Neural cell (in vitro differentiated cells): ENCODE data around the gene MCC. TPM values are rescaled to one million over a fixed set of nuclear protein-coding genes. Genes with fewer than 3 reads are reported as not detected.

Experiments
- H2AFZ ChIP-seq: fragments of 200-600, 300-800 bp; sonication (generic), shearing (Covaris generic); 2 replicates; pipeline ENCODE4 v1.6.0; 2014; ENCODE audit warnings: low read depth, mild to moderate bottlenecking, antibody characterized with exemption, low read length, moderate library complexity
- H3F3A ChIP-seq: fragments of 200-600 bp; shearing (Covaris generic); 2 replicates; pipeline ENCODE4 v1.6.1; 2016; ENCODE audit warnings: mild to moderate bottlenecking, moderate library complexity, mixed read lengths, antibody characterized with exemption, low read length; ENCODE audit not compliant: insufficient read depth, poor library complexity, severe bottlenecking
- H3K27ac ChIP-seq: fragments of 200-600, 300-800 bp; sonication (generic), shearing (Covaris generic); 2 replicates; pipeline ENCODE4 v1.5.1; 2014; ENCODE audit warnings: mild to moderate bottlenecking, low read length, moderate library complexity
- H3K27me3 ChIP-seq: fragments of 300-800, 200-600 bp; sonication (generic), shearing (Covaris generic); 2 replicates; pipeline ENCODE4 v1.6.0; 2014; ENCODE audit warnings: mild to moderate bottlenecking, low read depth, low read length, moderate library complexity; ENCODE audit not compliant: insufficient read depth
- H3K36me3 ChIP-seq: fragments of 300-800, 200-600 bp; sonication (generic), shearing (Covaris generic); 2 replicates; pipeline ENCODE4 v1.5.1; 2014; ENCODE audit warnings: mild to moderate bottlenecking, antibody characterized with exemption, low read length, moderate library complexity; ENCODE audit not compliant: insufficient read depth
- H3K4me2 ChIP-seq: fragments of 300-800, 200-600 bp; sonication (generic), shearing (Covaris generic); 2 replicates; pipeline ENCODE4 v1.6.0; 2014; ENCODE audit warnings: mild to moderate bottlenecking, low read length
- H3K4me3 ChIP-seq: fragments of 300-800, 200-600 bp; sonication (generic), shearing (Covaris generic); 2 replicates; pipeline ENCODE4 v1.5.1; 2014; ENCODE audit warnings: mild to moderate bottlenecking, low read length, moderate library complexity
- H3K79me2 ChIP-seq: fragments of 200-600 bp; shearing (Covaris generic); replicated peaks from 2 replicates; pipeline ENCODE4 v1.6.0; 2014; ENCODE audit warnings: mild to moderate bottlenecking, low read length, moderate library complexity; ENCODE audit not compliant: insufficient read depth
- H3K9ac ChIP-seq: fragments of 300-800, 200-600 bp; sonication (generic), shearing (Covaris generic); 2 replicates; pipeline ENCODE4 v1.6.1; 2016; ENCODE audit warnings: mild to moderate bottlenecking, low read length, mixed read lengths
- H3K9me2 ChIP-seq: fragments of 200-600 bp; shearing (Covaris generic); 2 replicates; pipeline ENCODE4 v1.6.1; 2016; ENCODE audit warnings: mild to moderate bottlenecking, low read length, mixed read lengths; ENCODE audit not compliant: insufficient read depth
- H3K9me3 ChIP-seq: fragments of 200-600, 300-800 bp; sonication (generic), shearing (Covaris generic); 2 replicates; pipeline ENCODE4 v1.6.1; 2016; ENCODE audit warnings: mild to moderate bottlenecking, mixed run types, low read length, moderate library complexity, mixed read lengths
- H4K20me1 ChIP-seq: fragments of 200-600 bp; shearing (Covaris generic); 2 replicates; pipeline ENCODE4 v1.6.1; 2016; ENCODE audit warnings: mild to moderate bottlenecking, mixed run types; ENCODE audit not compliant: insufficient read depth
- CTCF ChIP-seq: fragments of 450-650 bp; IDR thresholded peaks from 2 replicates; pipeline ENCODE4 v1.5.1; 2014; ENCODE audit warnings: antibody characterized with exemption, mild to moderate bottlenecking, moderate library complexity; ENCODE audit not compliant: poor library complexity, severe bottlenecking
- EP300 ChIP-seq: fragments of 450-650 bp; conservative IDR thresholded peaks from 2 replicates; pipeline ENCODE4 v1.6.1; 2014; ENCODE audit warnings: antibody characterized with exemption, mild to moderate bottlenecking, moderate library complexity; ENCODE audit not compliant: poor library complexity, severe bottlenecking
- EZH2 ChIP-seq: fragments of 200-600, 300-800 bp; shearing (Covaris generic), sonication (generic); IDR thresholded peaks from 2 replicates; pipeline ENCODE4 v1.6.1; 2014; ENCODE audit warnings: antibody characterized with exemption, low read length, borderline replicate concordance, mild to moderate bottlenecking; ENCODE audit not compliant: insufficient read depth, poor library complexity, severe bottlenecking
- MXI1 ChIP-seq: fragments of 450-650 bp; conservative IDR thresholded peaks from 2 replicates; pipeline ENCODE4 v1.6.1; 2014; ENCODE audit warnings: antibody characterized with exemption, mild to moderate bottlenecking; ENCODE audit not compliant: poor library complexity, severe bottlenecking
- POLR2AphosphoS5 ChIP-seq: IDR thresholded peaks from 2 replicates; pipeline ENCODE4 v1.6.1; 2012
- RAD21 ChIP-seq: fragments of 450-650 bp; conservative IDR thresholded peaks from 2 replicates; pipeline ENCODE4 v1.6.1; 2014; ENCODE audit warnings: antibody characterized with exemption, mild to moderate bottlenecking, moderate library complexity
- REST ChIP-seq: IDR thresholded peaks from 2 replicates; pipeline ENCODE4 v1.6.1; 2012; ENCODE audit warnings: borderline replicate concordance
- SMC3 ChIP-seq: fragments of 450-650 bp; conservative IDR thresholded peaks from 2 replicates; pipeline ENCODE4 v1.6.1; 2014; ENCODE audit warnings: antibody characterized with exemption, mild to moderate bottlenecking, moderate library complexity; ENCODE audit not compliant: poor library complexity
- TAF1 ChIP-seq: IDR thresholded peaks from 2 replicates; pipeline ENCODE4 v1.6.1; 2012; ENCODE audit warnings: low read depth
- polyA plus RNA-seq: library from polyadenylated mRNA; depleted of rRNA; stranded (reverse); fragments of >200 nt; gene quantifications from 2 replicates; pipeline ENCODE4 v1.2.3, GENCODE V29; 2014

Gene MCC
- polyA plus RNA-seq, 1 donor from 2014 or later: 2.2 TPM

GRCh38 chr5:113243349-113243664 lies 244.9 kb downstream of the MCC start:
- Histone ChIP-seq H3K9me3 (no peaks in the 10 kb centered on the region), H3K4me3 (no peak overlapping the region), H3F3A (no peaks in the 10 kb centered on the region), H2AFZ (no peak overlapping the region), H3K27ac (no peak overlapping the region), H3K9me2 (no peaks in the 10 kb centered on the region), H3K36me3 (no peaks in the 10 kb centered on the region), H4K20me1 (no peaks in the 10 kb centered on the region), H3K9ac (no peak overlapping the region), H3K79me2 (no peaks in the 10 kb centered on the region), H3K27me3 (no peaks in the 10 kb centered on the region), H3K4me2 (no peak overlapping the region)
- TF ChIP-seq RAD21: no peak
- TF ChIP-seq MXI1: no peak
- no peak for TF ChIP-seq POLR2AphosphoS5
- TF ChIP-seq REST: no peak
- TF ChIP-seq EP300: no peak

GRCh38 chr5:113242481-113243348 lies 245.5 kb downstream of the MCC start:
- no peak overlapping the region for H3K4me2 ChIP-seq
- no peak overlapping the region for H3K9ac ChIP-seq
- no peaks in the 10 kb centered on the region for H3F3A ChIP-seq
- no peaks in the 10 kb centered on the region for H3K27me3 ChIP-seq
- no peak overlapping the region for H2AFZ ChIP-seq
- H4K20me1 ChIP-seq: no peaks in the 10 kb centered on the region
- H3K9me2 ChIP-seq: no peaks in the 10 kb centered on the region
- H3K27ac ChIP-seq: no peak overlapping the region
- no peaks in the 10 kb centered on the region for H3K79me2 ChIP-seq
- H3K4me3 ChIP-seq: no peak overlapping the region
- no peaks in the 10 kb centered on the region for H3K9me3 ChIP-seq
- no peaks in the 10 kb centered on the region for H3K36me3 ChIP-seq
- TF ChIP-seq POLR2AphosphoS5 (no peak), EP300 (no peak), MXI1 (no peak), RAD21 (no peak), EZH2 (no peak), SMC3 (no peak), REST (no peak), TAF1 (no peak), CTCF (no peak)
